ENCODE measurements around the gene PTPN7.
"Not testable (repeated sequence)": the region's sequence is repeated elsewhere in the genome, so short reads cannot be mapped to it uniquely, and the experiment has no call there.

Gene PTPN7

DNA sequence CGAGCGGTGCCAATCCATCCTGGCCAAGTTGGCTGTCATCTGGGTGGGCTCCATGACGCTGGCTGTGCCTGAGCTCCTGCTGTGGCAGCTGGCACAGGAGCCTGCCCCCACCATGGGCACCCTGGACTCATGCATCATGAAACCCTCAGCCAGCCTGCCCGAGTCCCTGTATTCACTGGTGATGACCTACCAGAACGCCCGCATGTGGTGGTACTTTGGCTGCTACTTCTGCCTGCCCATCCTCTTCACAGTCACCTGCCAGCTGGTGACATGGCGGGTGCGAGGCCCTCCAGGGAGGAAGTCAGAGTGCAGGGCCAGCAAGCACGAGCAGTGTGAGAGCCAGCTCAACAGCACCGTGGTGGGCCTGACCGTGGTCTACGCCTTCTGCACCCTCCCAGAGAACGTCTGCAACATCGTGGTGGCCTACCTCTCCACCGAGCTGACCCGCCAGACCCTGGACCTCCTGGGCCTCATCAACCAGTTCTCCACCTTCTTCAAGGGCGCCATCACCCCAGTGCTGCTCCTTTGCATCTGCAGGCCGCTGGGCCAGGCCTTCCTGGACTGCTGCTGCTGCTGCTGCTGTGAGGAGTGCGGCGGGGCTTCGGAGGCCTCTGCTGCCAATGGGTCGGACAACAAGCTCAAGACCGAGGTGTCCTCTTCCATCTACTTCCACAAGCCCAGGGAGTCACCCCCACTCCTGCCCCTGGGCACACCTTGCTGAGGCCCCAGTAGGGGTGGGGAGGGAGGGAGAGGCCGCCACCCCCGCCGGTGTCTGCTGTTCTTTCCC is 32.4 kb downstream of the PTPN7 start:
- no peak for DNase-seq

DNA sequence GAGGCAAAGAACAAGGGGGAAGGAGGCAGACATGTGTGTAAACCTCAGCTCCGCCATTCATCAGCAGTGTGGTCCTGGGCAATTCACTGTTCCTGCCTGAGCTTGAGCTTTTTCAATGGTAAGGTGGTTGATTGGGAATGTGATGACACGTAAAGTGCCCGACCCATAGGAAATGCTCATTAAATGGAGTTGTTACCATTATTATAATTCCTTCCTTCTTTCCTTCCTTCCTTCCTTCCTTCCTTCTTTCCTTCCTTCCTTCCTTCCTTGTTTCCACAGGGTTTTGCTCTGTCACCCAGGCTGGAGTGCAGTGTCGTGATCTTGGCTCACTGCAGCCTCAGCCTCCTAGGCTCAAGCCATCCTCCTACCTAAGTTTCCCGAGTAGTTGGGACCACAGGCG is 33.3 kb downstream of the PTPN7 start:
- DNase-seq, result no peak

DNA sequence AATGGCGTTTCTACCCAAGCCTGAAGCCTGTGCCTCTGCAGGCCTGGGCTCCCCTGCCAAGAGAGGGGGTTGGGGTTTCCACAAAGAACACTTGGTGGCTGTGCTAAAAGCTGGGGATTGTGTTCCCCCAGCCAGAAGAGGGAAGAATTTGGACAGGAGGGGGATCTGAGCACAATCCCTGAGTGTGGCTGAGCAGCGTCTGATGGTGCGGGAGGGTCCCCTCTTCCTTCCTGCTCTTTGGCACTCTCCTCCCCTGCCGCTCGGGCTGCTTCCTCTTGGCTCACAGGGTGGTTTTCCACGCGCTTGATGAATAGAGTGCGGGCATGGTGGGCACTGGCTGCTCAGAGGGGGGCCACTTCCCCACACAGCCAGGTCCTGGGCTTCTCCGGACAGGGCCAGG is 34.0 kb downstream of the PTPN7 start:
- no peak for DNase-seq

DNA sequence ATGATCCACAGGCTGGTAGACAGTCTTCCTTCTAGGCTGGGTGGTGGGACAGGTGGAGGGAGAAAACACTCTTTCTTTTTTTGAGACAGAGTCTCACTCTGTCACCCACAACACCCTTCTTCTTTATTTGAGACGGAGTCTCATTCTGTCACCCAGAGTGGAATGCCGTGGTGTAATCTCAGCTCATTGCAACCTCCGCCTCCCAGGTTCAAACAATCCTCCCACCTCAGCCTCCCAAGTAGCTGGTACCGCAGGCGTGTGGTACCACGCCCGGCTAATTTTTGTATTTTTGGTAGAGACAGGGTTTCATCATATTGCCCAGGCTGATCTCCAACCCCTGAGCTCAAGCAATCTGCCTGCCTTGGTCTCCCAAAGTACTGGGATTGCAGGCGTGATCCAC is 34.8 kb downstream of the PTPN7 start:
- DNase-seq, result no peak

DNA sequence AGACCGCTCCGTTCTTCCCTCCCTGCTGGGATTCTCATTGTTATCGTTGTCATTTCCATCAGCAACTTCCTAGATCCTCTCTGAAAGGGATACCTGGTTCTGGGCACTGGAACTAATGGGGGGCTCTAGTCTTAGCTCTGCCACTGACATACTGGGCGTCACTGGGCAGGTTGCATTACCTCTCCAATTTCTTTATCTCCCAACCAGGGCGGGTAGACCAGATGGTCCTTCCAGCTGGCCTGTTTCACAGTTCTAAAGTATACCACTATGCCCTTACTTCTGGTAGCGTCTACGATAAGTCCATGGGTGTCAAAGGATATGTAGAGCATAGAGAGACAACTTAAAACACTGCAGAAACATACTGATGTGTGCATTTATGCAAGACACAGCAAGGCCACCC is 36.3 kb downstream of the PTPN7 start:
- DNase-seq, result no peak

DNA sequence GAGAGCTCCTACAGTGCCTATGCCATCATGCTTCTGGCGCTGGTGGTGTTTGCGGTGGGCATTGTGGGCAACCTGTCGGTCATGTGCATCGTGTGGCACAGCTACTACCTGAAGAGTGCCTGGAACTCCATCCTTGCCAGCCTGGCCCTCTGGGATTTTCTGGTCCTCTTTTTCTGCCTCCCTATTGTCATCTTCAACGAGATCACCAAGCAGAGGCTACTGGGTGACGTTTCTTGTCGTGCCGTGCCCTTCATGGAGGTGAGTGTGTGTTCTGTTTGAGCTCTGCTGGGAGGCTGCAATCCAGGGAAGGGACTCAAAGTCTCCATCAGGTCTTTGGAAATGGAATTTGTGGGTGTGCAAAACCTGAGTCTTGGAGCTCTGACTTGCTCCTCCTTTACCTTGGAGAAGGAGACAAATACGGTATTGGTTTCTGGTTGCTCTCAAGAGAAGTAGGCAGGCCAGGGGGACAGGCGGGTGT is 37.0 kb downstream of the PTPN7 start:
- no peak for DNase-seq

DNA sequence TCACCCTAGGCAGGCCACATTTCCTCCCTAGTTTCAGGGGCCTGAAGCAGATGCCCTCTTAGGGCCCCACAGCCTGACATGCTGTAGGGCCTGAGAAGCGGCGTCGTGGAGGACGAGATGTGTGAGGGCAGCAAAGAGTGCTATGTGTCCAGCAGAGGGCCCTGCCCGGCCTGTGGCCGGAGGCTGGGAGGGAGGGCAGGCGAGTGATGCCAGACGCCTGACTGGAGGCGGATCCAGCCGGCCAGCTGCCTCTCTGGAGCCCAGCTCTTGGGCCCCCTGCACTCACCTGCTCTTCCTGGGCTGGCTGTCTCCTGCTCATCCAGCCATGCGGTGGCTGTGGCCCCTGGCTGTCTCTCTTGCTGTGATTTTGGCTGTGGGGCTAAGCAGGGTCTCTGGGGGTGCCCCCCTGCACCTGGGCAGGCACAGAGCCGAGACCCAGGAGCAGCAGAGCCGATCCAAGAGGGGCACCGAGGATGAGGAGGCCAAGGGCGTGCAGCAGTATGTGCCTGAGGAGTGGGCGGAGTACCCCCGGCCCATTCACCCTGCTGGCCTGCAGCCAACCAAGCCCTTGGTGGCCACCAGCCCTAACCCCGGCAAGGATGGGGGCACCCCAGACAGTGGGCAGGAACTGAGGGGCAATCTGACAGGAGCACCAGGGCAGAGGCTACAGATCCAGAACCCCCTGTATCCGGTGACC is 37.6 kb downstream of the PTPN7 start, which contains the start of gene GPR37L1:
Gene GPR37L1 (plus strand): TSS at position 279 of the 697 bp plus-strand sequence. CDS start 47 bp downstream, at position 326.
- no peak for DNase-seq

DNA sequence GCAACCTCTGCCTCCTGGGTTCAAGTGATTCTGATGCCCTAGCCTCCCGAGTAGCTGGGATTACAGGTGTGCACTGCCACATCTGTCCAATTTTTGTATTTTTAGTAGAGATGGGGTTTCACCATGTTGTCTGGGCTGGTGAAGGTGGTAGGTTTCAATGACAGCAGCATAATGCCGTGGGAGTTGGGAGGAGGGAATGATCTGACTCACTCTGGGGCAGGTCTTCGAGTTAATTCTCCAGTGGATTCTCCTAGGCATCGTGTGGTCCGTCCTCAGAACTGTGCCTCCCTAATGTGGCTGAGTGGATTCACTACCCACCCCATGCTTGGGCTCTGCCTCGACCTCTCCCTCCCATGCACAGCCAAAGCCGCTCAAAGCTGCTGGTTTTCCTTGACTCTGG is 39.4 kb downstream of the PTPN7 start:
- no peak for DNase-seq

DNA sequence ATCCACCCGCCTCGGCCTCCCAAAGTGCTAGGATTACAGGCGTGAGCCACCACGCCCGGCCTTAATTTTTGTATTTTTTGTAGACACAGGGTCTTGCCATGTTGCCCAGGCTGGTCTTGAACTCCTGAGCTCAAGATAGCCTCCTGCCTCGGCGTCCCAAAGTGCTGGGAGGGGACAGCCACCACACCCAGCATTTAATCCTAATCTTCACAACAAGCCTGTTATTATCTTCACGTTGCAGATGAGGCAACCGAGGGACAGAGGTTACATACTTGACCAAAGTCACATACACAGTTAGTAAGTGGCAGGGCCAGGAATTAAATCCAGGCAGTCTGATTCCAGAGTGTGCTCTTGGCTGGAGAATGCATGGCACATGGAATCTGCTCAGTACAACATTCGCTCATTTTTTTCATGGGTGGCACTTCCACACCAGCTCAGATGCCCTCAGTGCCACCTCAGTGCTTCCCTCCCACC is 42.5 kb downstream of the PTPN7 start:
- no peak for DNase-seq

DNA sequence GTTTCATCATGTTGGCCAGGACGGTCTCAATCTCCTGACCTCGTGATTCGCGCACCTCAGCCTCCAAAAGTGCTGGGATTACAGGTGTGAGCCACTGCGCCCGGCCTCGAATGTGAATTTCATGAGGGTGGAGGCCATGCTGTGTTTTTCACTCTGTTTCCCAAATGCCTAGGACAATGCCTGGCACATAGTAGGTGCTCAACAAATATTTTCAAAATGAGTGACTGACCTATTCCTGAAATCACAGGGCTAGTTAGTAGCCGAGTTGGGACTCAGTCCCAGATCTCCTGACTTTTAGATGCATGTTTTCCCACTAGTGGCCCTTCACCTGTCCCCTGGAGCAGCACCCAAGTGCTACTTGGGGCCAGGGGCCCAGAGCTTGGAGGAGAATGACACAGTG is 44.1 kb downstream of the PTPN7 start:
- DNase-seq, result no peak

DNA sequence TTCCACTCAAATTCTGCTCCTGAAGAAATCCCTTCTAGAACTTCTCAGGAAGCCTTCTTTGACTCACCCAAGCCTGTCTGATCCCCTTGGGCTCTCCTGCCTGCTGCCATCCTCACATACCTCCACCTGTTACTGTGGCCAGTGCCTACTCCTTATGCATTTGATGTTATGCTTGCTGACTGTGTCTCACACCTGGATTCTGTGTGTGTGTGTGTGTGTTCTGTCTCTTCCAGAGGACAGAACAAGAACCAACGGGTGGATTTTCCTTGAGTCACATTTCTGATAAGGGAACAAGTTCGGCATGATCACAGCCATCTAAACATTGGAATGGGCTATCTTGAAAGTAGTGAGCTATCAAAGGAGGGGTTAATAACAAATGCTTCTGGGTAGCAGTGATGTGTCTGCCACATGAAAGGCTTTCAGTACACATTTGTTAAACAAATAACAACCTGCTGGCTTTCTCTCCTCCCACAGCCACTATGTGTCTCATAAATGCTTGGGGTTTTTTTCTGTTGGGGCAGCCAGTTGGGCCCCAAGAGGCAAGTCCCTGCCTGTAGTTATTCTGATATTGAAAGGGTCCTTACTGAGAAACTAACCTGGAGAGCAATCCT is 46.6 kb downstream of the PTPN7 start:
- DNase-seq, result no peak

DNA sequence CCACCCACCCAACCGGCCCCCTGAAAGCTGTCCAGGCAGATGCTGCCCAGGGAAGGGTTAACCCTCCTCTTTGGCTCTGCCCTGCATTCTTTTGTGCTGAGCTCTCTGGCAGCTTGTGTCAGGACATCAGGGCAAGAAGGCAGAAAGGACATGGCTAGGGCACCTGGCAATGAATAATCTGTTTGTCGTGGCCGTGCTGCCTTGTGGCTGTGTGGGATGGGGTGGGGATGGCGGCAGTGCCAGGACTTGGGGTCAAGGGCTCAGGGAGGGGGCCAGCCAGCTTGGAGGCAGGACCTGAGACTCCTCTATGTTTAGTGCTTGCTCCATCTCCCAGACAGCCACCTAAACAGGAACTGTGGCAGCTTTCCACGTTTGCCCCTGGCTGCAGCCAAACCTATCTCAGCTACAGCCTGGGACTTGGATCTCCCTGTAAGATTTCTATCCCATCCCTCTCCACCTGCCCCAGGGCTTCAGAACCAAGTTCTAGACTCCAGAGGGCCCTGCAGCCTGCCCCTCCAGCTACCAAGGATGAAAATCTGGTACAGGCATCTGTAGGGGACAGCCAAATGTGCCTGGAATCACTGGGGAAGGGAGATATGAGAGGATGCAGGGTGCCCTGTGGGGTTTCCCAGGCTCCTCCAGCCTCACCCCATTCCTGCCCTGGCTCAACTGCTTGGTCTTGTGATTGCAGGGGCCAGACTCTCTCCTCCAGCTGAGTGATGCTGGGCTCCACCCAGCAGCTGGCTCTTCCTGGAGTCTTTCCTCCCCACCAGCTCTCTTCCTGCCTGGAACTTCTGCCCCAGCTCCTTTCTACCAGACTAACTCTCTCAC is 47.3 kb downstream of the PTPN7 start:
- no peak for DNase-seq

DNA sequence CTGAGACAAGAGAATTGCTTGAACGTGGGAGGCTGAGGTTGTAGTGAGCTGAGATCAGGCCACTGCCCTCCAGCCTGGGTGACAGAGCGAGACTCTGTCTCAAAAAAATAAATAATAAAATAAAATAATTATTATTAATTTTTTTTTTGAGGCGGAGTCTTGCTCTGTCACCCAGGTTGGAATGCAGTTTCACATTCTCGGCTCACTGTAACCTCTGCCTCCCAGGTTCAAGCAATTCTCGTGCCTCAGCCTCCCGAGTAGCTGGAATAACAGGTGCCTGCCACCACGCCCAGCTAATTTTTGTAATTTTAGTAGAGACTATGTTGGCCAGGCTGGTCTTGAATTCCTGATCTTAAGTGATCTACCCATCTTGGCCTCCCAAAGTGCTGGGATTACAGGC is 48.8 kb downstream of the PTPN7 start:
- DNase-seq, result not testable (repeated sequence)

DNA sequence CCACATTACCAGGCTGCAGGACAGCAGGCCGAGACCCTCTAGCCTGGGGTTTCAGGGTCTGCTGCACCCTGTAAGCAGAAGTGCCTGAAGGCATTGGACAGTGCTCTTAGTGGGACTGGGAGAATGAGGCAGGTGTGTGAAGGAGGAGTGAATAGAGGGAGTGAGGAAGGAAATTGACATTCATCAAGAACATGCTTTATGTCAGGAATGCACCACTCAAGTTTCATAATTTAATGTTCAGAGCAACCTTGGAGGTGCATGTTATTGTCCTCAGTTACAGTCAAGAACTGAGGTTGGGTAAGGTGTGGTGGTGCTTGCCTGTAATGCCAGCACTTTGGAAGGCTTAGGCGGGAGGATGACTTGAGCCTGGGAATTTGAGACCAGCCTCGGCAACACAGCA is 49.4 kb downstream of the PTPN7 start:
- no peak for DNase-seq

DNA sequence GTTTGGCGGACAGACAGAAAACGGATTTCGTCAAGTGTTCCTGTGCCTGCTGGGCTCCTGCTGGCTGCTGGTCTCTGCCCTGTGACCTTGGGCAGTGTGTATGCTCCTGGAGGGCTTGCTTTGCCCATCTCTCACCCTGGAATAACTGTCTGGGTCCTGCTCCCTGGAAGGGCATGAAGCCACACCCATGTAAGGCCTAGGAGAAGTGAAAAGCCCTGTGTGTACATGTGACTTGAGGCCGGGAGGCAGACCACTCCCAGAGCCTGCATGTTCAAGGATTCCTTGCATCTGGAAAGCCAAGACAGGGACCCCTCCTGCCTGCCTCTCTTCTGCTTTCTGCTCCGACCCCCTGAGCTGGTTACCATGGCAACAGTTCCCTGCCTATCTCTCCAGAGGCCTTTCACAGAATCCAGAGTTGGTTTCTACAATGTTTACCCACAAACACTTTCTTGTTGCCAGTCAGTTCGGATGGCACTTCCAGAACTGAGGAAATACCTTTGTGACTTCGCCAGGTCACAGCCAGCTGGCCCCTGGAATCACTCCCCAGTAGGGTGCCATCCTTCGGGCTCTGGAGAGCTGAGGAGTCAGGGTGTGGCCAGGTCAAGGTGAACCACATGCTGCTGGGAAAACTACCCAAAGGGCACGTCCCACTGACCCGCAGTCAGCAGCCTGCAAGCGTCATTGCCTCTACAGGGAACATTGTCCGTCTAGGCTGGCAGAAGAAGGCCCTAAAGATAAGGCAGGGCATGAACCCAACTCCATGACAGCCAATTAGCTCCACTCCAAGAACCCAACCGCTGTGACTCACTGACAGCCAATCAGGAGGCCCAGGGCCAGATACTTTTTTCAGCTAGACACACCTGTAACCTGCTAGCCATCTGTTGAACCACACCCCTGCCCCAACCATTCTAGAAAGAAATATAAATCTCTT is 52.3 kb downstream of the PTPN7 start:
- DNase-seq, result peak; percentile 37

DNA sequence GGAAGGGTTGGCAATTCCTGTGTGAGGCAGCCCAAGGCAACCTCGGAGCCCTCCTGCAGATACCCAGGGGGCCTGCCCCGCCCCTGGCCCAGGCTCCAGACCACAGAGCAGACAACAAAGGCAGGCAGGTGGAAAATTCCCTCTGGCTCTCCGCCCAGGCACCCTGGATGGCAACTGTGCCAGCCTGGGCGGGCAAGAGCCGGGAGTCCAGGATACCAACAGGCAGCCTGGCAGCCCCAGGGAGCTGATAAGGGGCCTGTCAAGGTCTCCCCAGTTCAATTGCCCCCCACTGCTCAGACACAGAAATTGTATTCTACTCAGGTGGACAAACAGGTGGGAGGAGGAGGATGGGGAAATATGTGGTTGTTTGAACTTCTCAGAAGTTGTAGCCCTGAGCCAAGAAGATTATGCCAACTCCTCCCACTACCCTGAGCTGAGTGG is 53.1 kb downstream of the PTPN7 start:
- peak; percentile 92 for DNase-seq

DNA sequence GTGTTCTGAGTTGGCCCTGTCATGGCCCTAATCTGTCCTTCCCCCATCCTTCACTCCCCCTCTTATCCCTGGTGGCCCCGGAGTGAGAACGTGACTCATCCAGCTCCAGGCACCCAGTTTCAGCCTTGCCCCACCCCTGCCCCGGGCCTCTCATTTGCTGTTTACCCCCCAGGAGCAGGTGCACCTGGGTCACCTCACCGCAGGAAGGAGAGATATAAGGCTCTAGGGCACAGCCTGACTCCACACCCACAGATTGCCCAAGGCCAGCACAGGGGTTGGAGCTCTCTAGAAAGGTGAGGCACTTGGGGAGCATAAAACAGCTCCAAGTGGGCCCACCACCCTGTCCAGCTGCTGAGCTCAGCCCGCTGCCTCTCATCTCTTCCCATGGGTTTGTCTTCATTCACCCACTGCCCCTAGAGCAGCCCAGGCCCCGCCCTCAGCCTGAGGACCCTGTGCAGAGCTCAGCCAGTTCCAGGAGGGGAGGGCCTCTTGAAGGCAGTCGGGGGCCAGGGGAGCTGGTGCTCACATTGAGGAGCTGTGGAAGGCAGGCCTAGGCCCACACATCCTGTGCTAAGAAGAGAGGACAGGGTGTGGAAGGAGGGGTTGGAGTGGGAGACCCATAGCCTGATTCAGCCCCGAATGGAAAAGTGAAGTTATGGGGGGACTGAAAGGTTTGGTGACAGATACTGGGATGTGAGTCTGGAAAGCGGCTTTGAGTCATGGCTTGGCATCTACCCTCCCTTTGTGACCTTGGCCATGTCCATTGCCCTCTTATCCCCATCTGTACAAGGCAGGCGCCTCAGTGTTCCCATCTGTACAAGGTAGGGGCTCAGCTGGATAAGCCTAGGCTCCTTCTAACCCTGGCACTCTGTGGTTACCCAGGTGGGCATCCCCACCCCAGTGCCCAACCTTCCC is 53.8 kb downstream of the PTPN7 start:
- peak; percentile 86 for DNase-seq

DNA sequence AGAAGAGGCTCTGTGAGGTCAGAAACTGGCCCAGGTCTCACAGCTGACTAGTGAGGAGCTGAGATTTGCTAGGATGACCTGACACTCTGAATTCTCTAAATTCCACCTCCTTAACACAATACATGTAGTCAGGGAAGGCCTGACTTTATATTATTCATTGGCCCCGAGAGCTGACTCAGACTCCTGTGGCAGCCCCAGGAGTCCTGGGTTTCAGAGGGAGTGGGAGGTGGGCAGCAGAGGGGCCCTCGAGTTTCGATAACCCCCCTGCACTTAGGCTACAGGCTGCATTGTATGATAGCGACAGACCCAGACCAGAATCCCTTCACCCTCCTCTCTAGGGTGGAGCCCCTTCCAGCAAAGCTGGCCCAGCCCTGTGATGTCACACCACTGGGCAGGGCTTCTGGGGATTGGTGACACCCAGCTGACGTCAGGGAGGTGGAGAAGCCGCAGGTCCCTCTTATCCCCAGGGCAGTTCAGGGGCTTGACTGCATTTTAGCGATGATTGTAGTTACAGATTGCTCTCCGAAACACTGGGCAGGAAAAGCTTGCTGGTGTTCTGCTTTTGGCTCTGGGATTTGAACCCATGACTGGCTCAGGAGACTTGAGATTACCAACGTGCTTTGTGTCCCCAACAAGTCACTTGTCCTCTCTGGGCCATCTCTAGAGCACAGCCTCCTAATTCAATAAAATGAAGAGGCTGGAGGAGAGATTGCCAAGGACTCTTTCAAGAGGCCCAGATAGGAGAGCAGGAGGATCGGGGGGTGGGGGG is 54.6 kb downstream of the PTPN7 start:
- DNase-seq, result peak; percentile 88

DNA sequence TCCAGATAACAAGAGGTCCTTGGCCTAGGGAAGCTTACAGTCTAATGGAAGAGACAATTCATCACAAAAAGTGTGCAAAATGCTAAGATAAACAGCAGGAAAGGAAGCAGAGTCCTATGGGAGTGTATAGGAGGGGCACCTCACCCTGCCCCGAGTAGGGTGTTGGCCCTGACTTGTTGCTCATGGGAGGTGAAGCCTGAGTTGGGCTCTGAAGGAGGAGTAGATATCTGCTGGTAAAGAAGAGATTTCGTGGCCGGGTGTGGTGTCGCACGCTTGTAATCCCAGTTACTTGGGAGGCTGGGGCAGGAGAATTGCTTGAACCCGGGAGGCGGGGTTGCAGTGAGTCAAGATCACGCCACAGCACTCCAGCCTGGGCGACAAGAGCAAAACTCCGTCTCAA is 56.3 kb downstream of the PTPN7 start:
- no peak for DNase-seq

DNA sequence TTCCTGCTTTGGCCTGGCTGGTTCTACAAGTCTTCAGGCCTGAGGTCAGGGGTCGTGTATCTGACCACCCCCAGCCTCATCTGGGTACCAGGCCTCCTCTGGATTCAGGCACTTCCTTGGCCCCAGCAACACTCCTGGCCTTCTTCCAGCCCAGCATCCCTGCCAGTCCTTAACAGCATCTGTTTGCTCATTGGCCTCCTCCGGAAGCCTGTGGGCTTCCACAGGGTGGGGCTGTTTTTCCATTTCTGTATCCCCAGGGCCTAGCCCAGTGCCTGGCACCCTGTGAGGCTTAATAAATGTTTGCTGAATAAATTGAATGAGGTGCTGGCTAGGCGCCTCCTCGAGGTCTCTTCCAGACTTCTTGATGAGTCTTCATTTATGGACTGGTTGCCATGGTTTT is 59.2 kb downstream of the PTPN7 start:
- no peak for DNase-seq

Measured in NCI-H2107 (cell line).